GM18508 (cell line): Measurements from ENCODE around the gene CYP4F2.
"Not testable (repeated sequence)": the region's sequence is repeated elsewhere in the genome, so short reads cannot be mapped to it uniquely, and the experiment has no call there.

ENCODE experiments used
- ATAC-seq: cut with Tn5 transposase; IDR thresholded peaks from one replicate; pipeline ENCODE4 v1.9.1; 2021; ENCODE audit warnings: moderate number of reproducible peaks; ENCODE audit not compliant: insufficient read depth, unreplicated experiment

Gene CYP4F2, protein sequence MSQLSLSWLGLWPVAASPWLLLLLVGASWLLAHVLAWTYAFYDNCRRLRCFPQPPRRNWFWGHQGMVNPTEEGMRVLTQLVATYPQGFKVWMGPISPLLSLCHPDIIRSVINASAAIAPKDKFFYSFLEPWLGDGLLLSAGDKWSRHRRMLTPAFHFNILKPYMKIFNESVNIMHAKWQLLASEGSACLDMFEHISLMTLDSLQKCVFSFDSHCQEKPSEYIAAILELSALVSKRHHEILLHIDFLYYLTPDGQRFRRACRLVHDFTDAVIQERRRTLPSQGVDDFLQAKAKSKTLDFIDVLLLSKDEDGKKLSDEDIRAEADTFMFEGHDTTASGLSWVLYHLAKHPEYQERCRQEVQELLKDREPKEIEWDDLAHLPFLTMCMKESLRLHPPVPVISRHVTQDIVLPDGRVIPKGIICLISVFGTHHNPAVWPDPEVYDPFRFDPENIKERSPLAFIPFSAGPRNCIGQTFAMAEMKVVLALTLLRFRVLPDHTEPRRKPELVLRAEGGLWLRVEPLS

DNA sequence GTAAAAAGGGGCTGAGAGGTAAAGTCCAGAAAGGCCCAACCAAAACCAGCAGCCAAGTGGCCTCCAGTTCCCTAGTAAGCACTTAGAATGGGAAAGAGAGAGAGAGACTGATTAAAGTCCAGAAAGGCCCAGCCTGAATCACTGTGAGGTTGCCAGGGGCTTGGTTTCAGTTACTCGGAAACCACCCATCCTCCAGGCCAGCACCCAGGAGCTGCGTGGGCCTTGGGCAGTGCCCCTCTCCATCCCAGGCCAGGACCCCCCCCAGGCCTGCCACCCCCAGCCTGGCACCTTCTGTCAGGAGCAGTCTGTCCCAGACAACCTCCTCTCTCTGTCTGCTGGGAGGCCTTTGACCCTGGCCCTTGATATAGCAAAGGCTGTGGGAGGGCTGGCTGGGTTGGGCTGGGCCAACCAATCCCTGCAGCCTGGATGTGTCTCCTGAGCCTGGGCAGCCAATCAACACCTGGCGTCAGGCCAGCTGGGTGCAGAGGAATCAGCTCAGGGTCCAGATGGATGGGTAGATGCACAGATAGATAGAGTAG is at the start of gene CYP4F2:
Gene CYP4F2, minus strand, starts transcription at position 337 of the 539 bp plus-strand sequence. CDS start 463 bp downstream, outside the sequence.
- ATAC-seq, result no peak

DNA sequence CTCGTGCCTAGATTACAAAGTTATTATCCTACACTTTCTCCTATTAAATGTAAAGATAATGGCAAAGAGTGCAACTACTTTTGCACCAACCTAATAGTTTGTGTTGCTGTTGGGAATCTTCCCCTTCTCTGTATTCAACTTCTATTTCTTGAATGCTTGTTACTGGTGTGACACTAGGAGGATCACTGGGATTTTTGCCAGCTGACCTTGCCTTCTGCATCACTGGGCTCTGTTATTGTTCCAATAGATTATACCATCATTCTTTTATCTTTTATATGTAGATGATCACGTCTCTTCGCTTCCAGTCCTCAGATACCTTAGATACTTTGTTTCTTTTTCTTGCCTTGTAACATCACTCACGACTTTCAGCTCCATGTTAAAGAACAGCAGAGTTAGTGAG is 47.4 kb upstream of the CYP4F2 start:
- ATAC-seq, result no peak

DNA sequence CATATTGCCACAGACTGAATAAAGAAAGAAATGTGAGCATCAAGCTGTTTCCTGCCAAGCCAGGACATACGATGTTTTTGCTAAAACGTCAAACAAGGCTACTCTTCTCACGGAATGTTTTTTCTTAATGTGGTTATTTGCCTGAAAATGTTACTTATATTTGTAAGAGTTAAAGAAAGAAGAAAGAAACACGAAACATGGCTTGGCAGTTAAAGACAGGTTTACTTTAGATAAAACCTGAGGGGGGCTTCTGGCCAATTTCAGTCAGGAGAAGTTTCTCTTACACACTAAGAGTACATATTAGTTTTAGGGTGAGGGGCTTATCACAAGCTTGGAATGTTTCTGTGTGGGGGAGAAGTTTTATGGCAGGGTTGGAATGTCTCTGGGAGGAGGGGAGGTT is 46.5 kb upstream of the CYP4F2 start:
- ATAC-seq, result no peak

DNA sequence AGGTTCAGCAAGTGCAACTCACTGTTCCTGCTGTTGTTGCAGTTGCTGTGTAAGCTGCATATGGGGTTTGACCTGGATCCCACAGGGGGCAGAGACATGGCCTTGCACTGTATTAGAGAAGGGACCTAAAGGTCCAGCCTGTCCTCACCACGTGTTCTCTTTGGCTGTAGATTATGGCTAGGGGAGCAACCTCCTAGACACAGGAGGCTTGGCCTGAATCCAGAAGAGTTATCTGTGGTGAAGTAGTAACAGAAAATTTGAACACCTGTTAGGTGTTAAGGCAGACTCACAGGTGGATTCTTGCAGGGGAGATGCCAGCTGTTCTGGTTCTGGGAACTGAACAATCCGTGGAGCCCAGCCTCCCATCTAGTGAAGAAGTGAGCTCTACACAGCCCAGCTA is 39.9 kb upstream of the CYP4F2 start:
- ATAC-seq, result no peak

DNA sequence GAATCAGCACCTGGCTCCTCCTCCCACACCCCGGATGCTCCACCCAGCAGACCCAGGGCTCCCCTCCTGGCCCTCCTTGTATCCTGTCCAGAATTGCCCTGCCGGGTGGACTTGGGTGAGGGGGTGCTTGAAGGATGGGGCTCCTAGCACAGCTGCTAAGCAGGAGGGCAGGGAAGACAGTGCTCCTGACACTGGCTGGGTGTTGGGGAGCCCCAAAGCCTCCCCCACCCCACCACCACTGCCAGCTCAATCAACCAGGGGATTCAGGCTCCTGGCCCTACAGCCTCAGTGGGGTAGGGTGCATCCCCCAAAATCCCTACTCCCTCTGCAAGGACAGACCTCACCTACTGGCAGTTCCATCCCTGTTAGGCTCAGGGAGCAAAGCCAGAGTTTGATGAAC is 39.1 kb upstream of the CYP4F2 start:
- no peak for ATAC-seq

DNA sequence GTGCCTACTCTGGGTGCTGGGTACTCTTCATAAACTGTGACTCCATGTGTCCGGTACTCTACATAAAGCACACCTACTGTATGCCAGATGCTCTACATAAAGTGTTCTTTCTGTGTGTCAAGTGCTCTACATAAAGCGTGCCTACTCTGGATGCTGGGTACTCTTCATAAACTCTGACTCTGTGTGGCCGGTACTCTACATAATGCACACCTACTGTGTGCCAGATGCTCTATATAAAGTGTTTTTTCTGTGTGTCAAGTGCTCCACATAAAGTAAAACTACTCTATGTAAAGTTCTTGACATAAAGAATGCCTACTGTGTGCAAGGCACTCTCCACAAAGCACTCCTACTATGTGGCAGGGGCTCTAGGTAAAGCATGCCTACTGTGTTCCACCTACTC is 38.3 kb upstream of the CYP4F2 start:
- ATAC-seq, result no peak

DNA sequence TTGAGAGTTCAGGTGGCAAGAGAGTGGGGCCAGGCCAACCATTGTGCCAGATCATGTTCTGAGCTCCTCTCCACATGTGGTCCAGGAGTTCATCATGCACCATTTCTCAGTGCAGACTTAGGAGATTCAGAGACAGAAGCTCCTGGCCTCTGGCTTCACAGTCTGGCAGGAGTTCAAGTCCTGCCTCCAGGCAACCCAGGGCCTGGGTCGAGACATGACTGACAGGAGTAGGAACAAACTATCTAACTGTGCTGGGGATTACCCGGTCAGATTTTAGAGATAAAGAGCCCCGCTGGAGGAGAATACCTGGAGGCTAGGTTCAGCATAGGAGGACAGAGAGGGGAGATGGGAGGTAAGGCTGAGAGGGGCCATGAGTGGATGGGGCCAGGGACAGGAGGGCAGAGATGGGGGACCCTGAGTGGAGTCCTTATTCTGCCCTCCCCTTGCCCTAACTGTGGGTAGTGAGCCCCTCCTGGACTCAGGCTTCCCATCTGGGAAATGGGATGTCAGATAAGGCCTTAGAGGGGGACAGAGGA is 37.4 kb upstream of the CYP4F2 start:
- ATAC-seq, result no peak

DNA sequence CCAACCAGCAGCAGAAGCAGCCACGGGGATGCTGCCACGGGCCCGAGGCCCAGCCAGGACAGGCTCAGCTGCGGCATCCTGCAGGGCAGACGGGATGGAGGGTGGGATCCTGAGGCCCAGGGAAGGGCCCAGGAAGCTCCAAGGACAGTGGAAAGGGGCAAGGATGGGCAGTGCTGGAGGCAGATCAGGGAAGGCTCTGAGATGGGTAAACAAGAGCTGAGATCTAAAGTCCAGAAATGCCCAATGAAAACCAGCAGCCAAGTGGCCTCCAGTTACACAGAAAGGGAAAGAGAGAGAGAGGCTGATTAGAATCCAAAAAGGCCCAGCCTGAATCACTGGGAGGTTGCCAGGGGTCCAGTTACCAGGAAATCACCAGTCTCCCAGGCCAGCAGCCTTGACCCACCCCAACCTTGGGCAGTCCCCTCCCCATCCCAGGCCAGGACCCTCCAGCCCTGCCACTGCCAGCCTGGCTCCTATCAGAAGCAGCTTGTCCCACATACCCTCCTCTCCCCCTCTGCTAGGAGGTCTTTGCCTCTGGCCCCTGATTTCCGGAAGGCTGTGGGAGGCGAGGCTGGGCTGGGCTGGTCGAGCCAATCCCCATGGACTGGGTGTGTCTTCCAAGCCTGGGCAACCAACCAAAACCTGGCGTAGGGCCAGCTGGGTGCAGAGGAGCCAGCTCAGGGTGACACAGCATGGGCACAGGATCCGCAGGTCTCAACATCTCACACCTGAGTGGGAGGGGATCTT is 36.6 kb upstream of the CYP4F2 start, which contains the start of gene CYP4F11:
Gene CYP4F11, minus strand, starts transcription at position 198 of the 747 bp plus-strand sequence. Its CDS starts 121 bp downstream, at position 77.
- no peak for ATAC-seq

DNA sequence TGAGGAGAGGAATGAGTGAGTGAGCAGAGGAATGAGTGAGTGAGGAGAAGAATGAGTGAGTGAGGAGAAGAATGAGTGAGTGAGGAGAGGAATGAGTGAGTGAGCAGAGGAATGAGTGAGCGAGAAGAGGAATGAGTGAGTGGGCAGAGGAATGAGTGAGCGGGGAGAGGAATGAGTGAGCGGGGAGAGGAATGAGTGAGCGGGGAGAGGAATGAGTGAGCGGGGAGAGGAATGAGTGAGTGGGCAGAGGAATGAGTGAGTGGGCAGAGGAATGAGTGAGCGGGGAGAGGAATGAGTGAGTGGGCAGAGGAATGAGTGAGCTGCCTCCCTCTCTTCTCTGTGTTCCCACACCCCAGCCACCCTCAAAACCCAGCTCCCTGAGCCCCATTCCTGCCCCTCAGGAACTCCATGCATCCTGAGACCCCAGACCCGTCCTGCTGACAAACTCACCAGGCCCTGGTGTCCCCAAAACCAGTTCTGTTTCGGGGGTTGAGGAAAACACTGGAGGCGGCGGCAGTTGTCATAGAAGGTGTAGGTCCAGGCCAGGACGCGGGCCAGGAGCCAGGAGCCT is 36.0 kb upstream of the CYP4F2 start:
- ATAC-seq, result not testable (repeated sequence)

DNA sequence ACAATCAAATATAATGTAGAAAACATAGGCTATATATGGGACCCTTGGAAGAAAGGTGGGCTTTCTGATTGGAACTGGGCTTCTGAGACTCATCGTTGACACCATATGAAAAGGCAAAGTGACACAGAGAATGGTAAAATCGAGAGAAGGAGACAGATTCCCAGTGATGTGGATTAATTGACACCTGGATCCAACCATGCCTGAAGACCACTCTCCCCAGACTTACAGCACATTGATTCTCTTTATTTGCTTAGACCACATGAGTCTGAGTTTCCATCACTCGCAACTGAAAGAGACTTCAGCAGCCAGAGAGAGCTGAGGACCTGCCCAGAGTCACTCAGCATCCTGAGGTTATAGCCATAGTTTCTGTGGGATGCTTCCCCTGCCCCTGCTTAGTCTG is 30.4 kb upstream of the CYP4F2 start:
- no peak for ATAC-seq

DNA sequence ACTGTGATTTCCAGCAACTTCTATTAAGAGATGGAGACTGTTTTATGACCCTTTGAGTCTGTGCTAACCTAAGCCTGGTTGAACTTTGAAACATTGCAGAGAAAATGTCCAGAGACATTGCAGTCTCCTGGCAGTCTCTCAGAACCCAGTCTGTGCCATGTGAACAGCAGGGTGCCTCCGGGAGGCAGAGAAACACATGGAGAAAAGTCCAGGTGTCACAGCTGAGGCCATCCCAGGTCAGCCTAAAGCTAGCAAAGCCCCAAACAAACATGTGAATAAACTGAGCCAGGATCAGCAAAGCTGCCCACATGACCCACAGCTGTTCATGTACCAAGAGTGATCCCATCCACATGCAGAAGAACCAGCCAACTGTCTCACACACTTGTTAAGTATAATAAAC is 28.6 kb upstream of the CYP4F2 start:
- ATAC-seq, result no peak

DNA sequence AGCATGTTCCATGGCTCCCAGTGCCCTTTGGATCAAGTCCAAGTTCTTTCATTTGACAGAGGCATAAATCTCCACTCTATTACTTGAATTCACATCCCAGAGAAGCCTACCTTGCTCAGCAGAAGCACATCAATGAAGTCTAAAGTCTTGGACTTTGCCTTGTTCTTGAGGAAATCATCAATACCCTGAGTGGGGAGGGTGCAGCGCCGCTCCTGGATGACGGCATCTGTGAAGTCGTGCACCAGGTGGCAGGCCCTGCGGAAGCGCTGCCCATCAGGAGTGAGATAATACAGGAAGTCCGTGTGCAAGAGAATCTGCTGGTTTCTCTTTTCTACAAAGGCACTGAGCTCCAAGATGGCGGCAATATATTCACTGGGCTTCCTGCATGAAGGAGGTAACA is 25.8 kb upstream of the CYP4F2 start:
- ATAC-seq, result no peak

DNA sequence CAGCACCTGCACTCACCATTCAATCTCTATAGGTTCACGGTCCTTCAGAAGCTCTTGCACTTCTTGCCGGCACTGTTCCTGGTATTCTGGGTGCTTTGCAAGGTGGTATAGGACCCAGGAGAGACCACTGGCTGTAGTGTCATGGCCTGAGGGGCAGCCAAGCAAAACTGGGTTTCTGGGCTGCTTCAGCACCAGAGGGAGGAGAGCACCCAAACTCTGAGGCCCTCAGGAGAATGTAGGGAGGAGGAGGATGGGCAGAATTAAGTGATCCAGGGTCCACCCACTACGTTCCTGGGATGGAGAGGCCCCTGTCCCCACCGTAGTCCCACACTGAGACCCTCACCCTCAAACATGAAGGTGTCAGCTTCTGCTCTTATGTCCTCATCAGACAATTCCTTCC is 24.1 kb upstream of the CYP4F2 start:
- ATAC-seq, result no peak

DNA sequence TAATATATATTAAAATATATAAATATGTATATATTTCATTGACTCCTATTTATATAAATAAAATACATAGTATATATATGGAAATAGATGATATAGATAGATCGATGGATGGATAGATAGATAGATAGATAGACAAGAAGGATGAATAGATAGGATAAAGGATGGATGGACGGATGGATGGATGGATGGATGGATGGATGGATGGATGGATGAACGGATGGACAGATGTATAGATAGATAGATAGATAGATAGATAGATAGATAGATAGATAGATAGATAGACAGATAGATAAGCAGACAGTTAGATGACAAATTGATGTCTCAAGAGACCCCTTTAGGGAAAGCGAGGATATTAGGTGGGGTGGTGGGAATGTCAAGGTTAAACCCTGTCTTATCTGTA is 21.4 kb upstream of the CYP4F2 start:
- no peak for ATAC-seq

DNA sequence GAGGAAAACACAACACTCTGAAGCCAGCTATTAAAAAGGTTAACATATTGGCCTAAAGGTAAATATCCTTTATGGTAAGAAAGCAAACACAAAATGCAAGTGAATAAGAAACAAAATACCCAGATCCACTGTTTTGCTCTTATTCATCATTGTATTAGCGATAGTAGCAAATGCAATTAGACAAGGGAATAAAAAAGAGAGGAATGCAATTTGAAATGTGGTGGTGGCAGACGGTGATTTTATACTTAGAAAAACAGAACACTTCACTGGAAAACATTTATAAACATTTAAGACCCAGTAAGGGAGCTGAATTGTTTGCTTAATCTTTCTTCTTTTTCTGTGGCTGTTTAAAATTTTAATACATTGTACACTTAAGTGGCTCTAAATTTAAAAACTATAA is 17.2 kb upstream of the CYP4F2 start:
- no peak for ATAC-seq

DNA sequence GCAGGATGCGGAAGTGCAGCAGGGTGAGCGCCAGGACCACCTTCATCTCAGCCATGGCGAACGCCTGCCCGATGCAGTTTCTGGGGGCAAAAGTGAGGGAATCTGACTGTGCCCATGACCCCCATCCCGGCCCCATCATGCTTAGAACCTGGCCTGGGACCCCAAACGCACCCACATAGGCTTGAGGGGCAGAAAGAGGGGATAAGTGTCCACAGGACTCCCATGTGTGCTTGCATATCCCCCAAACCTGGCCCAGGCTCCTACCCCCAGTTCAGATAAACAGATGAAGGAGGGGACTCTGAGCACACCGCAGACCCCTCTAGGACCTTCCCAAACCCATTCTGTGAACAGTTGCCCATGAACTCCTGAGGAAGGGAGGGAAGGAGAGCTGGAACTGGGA is 16.0 kb upstream of the CYP4F2 start:
- no peak for ATAC-seq

DNA sequence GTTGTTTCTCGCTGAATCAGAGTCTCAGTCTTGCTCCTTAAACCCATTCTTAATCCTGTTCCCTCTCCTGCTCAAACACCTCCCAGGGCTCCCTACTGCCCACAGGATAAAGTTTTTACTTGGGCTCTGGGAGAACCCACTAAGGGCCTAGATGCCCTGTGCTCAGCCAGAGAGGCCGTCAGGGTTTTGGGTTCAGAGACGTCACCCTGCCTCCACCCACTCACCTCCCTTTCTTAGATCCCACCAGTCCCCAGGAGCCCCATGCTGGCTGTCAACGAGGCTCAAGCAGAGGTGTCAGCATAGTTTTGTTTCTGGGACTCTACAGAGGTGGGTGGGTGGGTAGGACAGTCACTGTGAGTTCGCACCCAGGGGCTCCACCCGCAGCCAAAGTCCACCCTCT is 15.5 kb upstream of the CYP4F2 start:
- no peak for ATAC-seq

DNA sequence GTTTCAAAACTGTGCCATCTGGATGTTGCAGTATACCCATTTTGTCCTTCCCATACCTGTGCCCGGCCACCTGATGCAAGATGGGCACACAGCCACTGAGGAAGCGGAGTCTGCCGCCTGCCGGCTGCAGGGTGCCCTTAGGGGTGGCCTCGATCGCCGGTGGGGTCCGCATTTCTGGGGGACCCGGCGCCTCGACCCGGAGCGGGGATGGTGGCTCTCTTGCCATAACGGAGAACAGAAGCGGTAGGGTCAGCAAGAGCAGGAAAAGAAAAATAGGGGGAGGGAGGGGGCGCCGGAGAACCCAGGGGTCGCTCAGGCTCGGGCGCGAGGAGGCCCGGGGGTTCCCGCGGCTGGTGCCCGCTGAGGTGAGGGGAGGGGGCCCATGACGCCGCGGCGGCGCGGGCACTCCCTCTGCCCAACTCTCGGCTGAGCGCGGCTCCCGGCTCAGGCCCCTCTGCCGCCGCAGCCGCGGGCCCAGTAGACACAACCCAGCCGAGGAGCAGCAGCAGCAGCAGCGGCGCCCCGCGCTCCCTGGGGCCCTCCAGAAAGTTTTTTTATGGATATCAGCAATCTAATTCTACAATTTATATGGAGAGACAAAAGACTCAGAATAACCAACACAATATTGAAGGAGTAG is 13.8 kb upstream of the CYP4F2 start:
- ATAC-seq, result no peak

DNA sequence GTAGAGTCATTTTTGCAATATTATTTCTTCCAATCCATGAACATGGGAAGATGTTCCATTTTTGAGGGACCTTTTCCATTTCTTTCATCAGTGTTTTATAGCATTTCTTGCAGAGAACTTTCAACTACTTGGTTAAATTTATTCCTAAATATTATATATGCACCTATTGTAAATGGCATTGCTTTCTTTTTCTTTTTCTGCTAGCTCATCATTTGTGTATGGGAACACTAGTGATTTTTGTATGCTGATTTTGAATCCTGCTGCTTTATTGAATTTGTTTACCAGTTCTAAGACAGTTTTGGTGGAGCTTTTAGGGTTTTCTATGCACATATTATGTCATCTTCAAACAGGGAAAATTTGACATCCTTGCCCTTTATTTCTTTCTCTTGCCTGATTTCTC is 7.2 kb upstream of the CYP4F2 start:
- no peak for ATAC-seq

DNA sequence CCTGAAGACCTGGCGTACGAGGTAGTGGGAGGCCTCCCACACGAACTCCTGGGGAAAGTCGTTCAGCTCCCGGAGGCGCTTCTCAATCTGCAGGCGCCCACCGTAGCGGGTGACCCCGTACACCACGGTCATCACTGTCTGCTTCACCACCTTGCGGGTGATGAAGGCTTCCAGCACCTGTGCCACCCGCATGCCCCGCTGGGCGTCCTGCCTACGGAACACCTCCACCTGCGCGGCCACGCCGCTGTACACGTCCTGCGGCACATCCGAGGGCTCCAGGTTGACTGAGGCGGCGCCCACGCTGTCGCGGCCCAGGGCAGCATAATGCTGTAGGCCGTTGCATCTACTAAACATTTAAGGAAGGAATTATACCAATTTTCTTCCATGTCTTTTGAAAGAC is 5.0 kb upstream of the CYP4F2 start:
- ATAC-seq, result not testable (repeated sequence)
